Activated CD8-positive, alpha-beta memory T cell treated with anti-CD3 and anti-CD28 coated beads, Interleukin-2, amount 50 U/mL, for 24 hours (primary cell): ENCODE measurements around the gene OR11G2.
"Not testable (repeated sequence)": the region's sequence is repeated elsewhere in the genome, so short reads cannot be mapped to it uniquely, and the experiment has no call there.

Source experiments
- DNase-seq: peaks from one replicate; pipeline ENCODE4 v3.0.0-alpha.2; 2020; ENCODE audit errors: extremely low read depth

The OR11G2 gene

GRCh38 chr14:20223410-20223809 lies 32.7 kb downstream of the OR11G2 start, which contains the start of gene OR11H6:
OR11H6 (plus strand) TSS chr14:20223710; CDS start chr14:20223710, 0 bp downstream.
- DNase-seq = no peak

GRCh38 chr14:20228681-20229080 lies 38.0 kb downstream of the OR11G2 start, which contains the start of gene OR11H7:
OR11H7 (plus strand) TSS chr14:20228981.
- DNase-seq = no peak

GRCh38 chr14:20235415-20235814 lies 44.7 kb downstream of the OR11G2 start:
- DNase-seq = not testable (repeated sequence)

- no peak for DNase-seq
Observed at GRCh38 chr14:20247646-20248246, 57.0 kb downstream of the OR11G2 start.
